ENCODE results near the gene PRKAR2B.

The PRKAR2B gene

DNA sequence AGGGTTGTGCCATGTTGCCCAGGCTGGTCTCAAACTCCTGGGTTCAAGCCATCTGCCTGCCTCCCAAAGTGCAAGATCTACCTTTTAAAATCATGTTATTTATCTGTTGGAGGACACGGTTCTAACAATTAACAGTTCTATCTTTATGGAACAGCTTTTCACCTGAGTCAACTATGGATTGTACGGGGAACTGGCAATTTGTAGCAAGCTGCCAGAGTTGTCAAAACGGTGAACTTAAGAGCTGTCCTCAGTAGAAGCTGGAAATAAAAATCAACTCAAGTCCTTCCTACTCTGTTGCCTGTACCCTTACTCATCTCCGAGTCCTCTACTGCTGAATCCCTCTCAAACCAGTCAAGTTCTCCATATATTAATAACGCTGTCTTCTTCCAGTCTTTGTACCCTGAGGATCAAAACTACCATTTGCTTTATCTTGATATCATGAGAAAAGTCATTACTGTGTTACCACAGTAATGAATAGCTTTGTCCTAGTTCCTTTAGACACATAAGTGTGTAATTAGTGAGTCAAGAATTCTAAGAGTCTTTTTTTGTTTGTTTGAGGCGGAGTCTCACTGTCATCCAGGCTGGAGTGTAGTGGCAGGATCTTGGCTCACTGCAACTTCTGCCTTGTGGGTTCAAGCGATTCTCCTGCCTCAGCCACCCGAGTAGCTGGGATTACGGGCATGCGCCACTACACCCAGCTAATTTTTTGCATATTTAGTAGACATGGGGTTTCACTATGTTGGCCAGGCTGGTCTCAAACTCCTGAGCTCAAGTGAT lies 152.5 kb downstream of the PRKAR2B start:
- DNase-seq = no peak

DNA sequence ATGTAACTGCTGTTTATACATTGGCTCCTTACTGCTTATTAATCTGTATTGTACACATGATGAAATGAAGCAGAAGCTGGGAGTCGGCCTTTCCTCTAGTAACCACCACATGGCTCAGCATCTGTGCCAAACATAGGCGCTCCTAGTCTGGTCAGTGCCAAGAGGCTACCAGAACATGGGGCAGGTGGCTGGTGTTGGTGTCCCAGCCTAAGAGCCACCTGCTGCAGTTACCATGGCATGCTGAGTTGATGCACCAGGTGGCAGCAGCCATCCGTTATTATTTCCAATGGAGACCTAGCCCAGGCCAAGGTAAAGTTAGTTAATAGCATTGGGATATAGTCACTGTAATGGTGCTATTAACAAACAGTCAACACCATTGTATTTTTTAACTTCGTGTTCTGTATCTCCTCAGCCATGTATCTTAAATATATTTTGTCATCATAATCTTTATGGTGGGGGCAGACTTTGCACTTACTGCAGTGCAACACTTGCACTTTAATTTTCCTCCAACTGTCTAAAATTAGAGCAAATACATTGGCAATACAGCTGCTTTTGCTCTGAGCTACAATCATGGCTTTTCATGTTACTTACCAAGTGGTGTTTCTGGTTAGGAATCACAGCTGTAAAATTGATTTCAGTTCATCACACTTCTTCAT lies 157.4 kb downstream of the PRKAR2B start:
- no peak for DNase-seq

DNA sequence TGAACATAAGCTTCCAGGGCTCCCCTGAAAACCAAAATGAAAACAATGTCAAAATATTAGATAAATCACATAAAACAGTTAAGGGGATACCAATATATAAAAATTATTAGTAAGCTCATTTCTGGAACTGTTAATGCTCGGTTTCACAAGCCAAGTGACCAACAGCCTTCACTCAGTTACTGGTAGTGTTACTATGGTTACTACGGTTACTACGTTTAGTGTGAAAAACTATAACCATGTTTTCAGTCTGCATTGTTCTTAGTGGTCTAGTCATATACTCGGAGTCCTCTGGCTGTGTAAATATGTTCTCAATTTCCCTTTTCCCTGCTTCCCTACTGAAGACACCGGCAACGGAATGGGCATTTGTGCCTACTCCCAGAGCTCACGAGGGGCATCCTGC lies 159.1 kb downstream of the PRKAR2B start:
- DNase-seq = no peak

DNA sequence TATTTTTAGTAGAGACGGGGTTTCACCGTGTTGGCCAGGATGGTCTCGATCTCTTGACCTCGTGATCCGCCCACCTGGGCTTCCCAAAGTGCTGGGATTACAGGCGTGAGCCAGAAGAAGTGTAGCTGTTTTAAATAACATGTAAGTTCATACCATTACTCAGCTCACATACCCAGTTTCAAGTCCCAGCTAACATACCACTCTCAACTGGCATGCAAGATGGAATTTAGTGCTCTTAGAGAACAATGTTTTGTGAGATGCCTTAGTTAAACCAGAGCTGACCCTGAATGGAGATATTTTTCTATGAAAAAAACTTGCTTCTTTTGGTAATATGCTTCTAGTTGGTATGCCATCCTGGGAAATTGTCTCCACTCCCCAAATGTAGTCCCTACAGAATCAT lies 161.6 kb downstream of the PRKAR2B start:
- no peak for DNase-seq

DNA sequence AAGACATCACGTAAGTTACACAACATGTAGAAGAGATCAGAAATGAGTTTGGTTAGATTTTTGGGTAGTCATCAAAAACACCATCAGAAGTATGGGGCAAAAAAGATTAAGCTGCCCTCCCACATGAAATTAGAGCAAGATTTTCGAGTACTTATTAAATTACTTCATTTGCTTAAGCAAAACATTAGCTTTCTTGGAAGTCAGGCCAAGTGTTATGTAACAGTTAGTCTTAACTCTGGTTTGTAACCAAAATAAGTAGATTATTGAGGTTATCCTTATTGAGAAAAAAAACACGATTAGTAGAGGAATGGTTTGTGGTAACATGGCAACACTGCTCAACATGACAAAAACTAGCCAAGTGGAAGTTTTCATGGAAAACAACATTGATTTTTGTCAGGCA lies 162.2 kb downstream of the PRKAR2B start:
- DNase-seq = no peak

DNA sequence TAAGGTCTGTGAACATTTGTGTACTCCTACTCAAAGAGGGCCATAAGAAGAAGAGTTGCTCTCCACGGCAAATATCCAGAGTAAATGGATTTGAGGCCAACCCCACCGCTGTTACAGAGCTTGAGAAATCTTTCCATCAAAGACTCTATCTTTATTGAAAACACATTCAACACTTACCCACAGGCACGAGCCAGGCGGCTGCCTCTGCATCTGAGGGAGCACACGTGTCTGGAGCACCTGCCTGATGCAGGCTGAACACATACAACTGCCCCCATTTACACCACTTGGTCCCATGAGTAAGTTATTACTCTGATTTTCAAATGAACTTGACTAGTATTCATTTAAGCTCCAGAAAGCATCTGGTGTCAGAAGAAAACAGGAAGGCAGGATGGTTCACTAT lies 163.0 kb downstream of the PRKAR2B start:
- DNase-seq = no peak

DNA sequence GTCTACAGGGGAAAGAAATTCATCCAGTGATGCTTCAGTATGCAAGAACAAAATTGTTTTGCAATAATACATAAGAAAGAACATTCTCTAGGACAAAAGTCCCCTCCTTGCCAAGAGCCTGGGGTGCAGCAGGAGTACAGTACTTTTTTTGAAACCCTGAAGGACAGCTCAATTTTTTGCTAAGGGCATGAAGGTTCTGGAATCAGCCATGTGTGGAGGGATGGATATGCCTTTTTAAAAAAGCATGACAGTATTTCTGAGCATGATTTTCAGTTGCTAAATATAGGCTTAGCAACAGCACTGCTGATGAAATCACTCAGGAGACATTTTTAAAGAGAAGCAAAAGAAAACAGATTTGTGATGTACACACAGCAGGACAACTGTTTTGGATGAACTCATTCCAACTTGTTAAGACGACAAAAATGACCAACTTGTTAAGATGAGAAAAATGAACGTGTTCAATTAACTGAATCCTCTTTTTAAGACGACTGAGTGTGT lies 163.6 kb downstream of the PRKAR2B start:
- DNase-seq = no peak

DNA sequence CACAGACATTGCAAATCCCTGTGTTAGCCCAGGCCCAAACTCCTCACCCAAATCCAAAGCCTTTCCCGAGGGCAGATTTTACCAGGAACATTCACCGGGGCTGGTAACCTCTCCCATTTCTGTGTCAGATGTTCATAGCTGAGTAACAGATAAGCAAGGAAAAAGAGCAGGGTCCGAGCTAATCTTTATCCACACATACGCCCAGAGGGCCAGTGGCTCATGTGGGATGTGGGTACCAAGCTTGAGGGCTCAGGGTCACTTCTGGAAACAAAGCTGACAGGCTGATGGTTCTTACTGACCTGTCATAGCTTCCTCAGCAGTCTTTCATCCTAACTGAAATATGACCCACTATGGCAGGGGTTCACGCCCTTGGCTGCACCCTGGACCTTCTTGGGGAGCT lies 164.1 kb downstream of the PRKAR2B start:
- DNase-seq = no peak

DNA sequence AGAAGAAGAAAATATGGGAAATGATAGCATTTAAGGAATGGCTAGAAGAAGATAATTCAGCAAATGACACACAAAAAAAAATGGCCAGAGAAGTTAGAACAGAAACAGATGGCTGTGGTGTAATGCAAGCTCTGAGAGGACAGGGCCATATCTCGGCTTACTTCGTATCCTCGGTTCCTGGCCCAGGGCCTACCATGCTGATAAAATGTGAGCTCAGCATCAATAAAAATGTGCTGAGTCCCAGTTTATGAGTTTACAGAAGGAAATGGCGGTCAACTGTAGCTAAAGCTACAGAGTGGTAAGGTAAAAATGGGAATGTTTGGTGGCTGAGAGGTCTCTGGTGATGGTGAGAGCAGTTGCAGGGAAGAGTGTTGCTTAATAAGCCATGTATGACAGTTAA lies 165.1 kb downstream of the PRKAR2B start:
- no peak for DNase-seq

DNA sequence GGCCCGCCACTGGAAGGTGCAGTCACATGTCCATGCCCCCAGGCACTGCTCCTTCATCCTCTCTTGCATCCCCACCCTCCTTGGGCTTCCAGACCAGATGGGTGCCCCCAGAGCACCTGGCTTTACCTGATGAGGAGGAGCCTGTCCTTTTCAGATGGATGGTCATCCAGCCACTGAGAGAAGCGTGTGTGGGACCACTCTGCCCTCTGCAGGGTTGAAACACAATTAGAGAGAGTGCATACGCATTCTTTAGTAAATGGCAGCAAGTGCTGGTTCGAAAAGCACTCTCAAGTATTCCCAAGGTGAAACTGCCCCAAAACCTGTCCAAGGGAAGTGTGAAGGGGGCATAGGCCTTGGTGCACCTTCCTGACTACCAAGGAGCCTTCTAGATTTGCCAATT lies 165.9 kb downstream of the PRKAR2B start:
- no peak for DNase-seq
